Dermis blood vessel endothelial cell (primary cell): ENCODE measurements around the gene HOXD4. TPM values are rescaled to one million over a fixed set of nuclear protein-coding genes. Genes with fewer than 3 reads are reported as not detected.

Experiments used
- DNase-seq: peaks from one replicate; pipeline ENCODE4 v3.0.0; 2010
- total RNA-seq: library from RNA; depleted of rRNA; stranded (reverse); fragments of >200 nt; gene quantifications from 2 replicates; pipeline ENCODE4 v1.2.3, GENCODE V29; 2014

HOXD4 gene
- total RNA-seq, 1 donor from 2014 or later = 8.8 TPM

DNA sequence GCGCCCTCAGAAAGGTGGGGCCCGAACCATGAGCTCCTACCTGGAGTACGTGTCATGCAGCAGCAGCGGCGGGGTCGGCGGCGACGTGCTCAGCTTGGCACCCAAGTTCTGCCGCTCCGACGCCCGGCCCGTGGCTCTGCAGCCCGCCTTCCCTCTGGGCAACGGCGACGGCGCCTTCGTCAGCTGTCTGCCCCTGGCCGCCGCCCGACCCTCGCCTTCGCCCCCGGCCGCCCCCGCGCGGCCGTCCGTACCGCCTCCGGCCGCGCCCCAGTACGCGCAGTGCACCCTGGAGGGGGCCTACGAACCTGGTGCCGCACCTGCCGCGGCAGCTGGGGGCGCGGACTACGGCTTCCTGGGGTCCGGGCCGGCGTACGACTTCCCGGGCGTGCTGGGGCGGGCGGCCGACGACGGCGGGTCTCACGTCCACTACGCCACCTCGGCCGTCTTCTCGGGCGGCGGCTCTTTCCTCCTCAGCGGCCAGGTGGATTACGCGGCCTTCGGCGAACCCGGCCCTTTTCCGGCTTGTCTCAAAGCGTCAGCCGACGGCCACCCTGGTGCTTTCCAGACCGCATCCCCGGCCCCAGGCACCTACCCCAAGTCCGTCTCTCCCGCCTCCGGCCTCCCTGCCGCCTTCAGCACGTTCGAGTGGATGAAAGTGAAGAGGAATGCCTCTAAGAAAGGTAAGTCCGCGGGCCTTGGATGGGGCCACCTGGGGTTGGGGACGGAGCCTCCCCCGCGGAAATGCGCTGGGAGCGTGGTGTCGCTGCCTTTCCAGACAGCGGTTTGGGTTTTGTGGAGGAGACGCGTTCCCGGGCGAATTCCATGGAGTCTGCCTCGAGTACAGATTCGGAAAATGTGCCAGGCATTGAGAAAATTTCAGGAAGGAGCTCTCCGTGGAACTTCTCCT, 37.7 kb downstream of the HOXD4 start:
- peak; percentile 44 for DNase-seq

DNA sequence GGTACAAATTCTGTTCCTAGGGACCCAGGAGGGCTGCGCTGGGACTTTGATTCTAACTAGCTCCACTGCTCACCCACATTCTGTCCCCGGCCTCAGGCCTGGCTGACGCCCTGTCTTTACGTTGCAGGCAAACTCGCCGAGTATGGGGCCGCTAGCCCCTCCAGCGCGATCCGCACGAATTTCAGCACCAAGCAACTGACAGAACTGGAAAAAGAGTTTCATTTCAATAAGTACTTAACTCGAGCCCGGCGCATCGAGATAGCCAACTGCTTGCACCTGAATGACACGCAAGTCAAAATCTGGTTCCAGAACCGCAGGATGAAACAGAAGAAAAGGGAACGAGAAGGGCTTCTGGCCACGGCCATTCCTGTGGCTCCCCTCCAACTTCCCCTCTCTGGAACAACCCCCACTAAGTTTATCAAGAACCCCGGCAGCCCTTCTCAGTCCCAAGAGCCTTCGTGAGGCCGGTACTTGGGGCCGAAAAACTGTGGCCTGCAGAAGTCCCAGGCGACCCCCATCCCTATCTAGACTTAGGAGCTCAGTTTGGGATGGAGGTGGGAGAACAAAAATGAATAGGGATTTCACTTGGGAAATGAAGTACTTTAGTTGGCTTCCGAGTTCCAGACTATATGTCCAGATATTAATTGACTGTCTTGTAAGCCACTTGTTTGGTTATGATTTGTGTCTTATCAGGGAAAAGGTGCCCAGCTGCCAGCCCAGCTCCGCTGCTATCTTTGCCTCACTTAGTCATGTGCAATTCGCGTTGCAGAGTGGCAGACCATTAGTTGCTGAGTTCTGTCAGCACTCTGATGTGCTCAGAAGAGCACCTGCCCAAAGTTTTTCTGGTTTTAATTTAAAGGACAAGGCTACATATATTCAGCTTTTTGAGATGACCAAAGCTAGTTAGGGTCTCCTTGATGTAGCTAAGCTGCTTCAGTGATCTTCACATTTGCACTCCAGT, 38.6 kb downstream of the HOXD4 start:
- DNase-seq = peak; percentile 50

DNA sequence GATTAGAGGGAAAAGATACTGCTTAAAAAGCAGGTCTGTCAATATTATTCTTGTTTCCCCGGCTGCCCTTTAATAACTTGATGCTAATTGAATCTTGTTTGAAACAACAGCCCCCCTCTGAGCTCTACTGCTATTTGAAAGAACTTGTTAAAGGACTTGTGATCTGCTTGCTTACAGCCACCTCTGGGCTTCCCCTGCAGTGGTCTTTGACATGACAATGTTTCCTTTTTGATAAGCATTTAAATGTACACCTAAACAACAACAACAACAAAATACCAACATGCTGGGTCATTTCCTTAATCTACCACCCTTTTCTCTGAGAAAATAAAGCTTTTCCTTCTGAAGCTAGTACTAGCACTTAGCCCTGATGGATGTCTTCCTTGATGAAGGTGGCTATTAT, 41.0 kb downstream of the HOXD4 start:
- DNase-seq = no peak

DNA sequence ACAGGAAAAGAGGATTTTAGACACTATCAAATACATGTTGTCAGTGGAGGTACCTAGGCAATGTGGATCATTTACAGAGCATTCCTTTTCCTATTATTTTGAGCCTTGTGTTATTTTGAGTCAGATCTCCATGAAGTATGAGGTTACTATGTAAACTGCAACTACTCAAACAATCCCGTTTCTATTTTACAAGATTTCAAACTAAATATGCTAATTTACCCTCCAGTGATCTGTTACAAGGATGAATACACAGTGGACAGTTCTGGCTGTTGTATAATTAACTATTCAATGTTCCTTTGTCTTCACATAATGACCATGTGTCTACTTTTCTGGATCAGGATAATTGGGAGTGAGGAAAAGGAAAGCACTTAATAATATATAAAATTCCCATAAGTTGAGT, 41.7 kb downstream of the HOXD4 start:
- no peak for DNase-seq

DNA sequence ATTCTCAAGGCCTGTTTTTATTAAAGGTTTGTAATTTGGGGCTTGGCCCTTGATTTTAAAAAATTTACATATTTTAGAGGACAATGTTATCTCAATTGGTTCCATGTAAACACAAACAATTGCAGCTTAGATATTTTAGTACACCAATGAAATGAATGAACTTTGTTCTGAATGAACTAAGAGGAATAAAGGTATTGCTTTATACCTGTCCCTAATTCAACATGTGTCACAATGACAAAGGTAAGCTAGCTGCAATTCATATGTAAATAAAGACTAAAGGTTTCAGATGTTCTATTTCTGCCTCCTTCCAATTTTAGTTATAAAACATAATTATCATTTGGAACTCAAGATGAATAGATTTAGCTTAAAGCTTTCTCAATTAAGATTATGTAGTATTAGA, 48.6 kb downstream of the HOXD4 start:
- DNase-seq = no peak

DNA sequence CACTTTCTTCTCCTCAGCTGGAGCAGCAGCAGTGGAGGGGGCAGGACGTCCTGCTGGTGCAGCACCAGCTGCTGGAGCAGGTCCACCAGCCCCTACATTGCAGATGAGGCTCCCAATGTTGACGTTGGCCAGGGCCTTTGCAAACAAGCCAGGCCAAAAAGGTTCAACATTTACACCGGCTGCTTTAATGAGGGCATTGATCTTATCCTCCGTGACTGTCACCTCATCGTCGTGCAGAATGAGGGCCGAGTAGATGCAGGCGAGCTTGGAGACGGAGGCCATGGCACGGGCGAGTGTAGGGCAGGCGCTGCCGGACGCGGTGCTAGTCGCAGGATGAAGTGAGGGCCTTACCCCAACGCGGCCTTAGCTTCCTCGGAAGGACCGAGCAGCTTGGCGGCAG, 49.6 kb downstream of the HOXD4 start:
- no peak for DNase-seq

DNA sequence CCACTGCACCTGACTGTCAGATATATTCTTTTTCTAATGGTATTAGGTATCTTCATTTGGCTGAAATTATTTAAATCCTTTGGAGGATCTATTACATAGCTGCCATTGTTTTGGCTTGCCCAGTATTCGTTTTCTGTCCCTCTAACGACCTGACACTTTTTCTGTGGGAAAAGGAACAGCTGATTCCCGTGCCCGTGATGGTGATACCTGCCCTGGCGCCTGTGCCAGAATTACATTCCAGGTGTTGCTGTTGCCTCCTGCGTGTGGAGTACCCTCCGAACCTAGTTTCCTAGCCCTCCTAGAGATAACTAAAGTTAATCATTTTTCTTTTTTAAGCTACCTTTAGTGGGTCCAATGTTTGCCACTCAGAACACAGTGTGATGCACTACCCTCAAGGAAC, 51.1 kb downstream of the HOXD4 start:
- no peak for DNase-seq

Other genes with a start within 250 kb of the HOXD4 start
- gene LNPK, start 149.3 kb upstream of the HOXD4 start, total RNA-seq = 8.0 and 10.5 TPM in 2 replicates
- not detected in 2 replicates for gene EVX2, start 67.6 kb upstream of the HOXD4 start, total RNA-seq
- gene HOXD13, start 58.8 kb upstream of the HOXD4 start, total RNA-seq = under 0.01 TPM in 1 of 2 replicates, not detected in the other
- gene HOXD12, start 51.8 kb upstream of the HOXD4 start, total RNA-seq = not detected in 2 replicates
- 0.17 TPM in 1 of 2 replicates, not detected in the other for gene HOXD11, start 44.3 kb upstream of the HOXD4 start, total RNA-seq
- gene HOXD10, start 34.8 kb upstream of the HOXD4 start, total RNA-seq = 7.7 and 15.2 TPM in 2 replicates
- gene HOXD9, start 28.8 kb upstream of the HOXD4 start, total RNA-seq = 24.5 and 28.4 TPM in 2 replicates
- 30.3 and 33.0 TPM in 2 replicates for gene HOXD8, start 21.8 kb upstream of the HOXD4 start, total RNA-seq
- 19.2 and 54.6 TPM in 2 replicates for gene HOXD3, start 5.8 kb downstream of the HOXD4 start, total RNA-seq
- gene HOXD1, start 37.1 kb downstream of the HOXD4 start, total RNA-seq = 11.2 and 15.4 TPM in 2 replicates
- gene MTX2, start 117.9 kb downstream of the HOXD4 start, total RNA-seq = 24.4 and 26.7 TPM in 2 replicates